CD4-positive, alpha-beta T cell (primary cell): ENCODE results near the gene RARA. TPM values are rescaled to one million over a fixed set of nuclear protein-coding genes. Genes with fewer than 3 reads are reported as not detected.

Source experiments
- ATAC-seq: fragments of 200-7000 bp; cut with Tn5 transposase; one replicate; pipeline ENCODE4 v1.10.0; 2022; ENCODE audit warnings: mild to moderate bottlenecking; ENCODE audit not compliant: poor library complexity
- CTCF ChIA-PET: fragments of 350-600 bp; sonication (Branson Sonifier 250); formaldehyde crosslinking; loops from one replicate; lab custom pipeline; 2021; ENCODE audit warnings: antibody characterized with exemption, inconsistent platforms; lab: Charles Lee
- POLR2A ChIA-PET: fragments of 350-600 bp; sonication (Branson Sonifier 250); formaldehyde crosslinking; loops from one replicate; lab custom pipeline; 2021; ENCODE audit warnings: antibody characterized with exemption, inconsistent platforms; lab: Charles Lee
- DNase-seq, 14 experiments: peaks; one replicate each; pipeline ENCODE4 v3.0.0-alpha.2; 2013 to 2020; ENCODE audit warnings: mixed read lengths in 2 of 14
- H3K27ac ChIP-seq, 2 donors: one replicate each; pipeline versions ENCODE4 v1.5.1 to v1.7.0; 2013; ENCODE audit warnings: low read length in 2 of 2, low read depth in 1 of 2, mild to moderate bottlenecking in 1 of 2
- H3K27me3 ChIP-seq, 2 experiments: 1 replicate in 1 of 2; 2 replicates in 1 of 2; pipeline versions ENCODE4 v1.6.1 to v1.7.0; 2013; ENCODE audit warnings: low read length in 2 of 2, control low read depth in 1 of 2, mild to moderate bottlenecking in 1 of 2, moderate library complexity in 1 of 2; ENCODE audit not compliant: insufficient read depth in 2 of 2, control insufficient read depth in 1 of 2
- H3K36me3 ChIP-seq: one replicate; pipeline ENCODE4 v1.6.1; 2013; ENCODE audit warnings: low read length, control low read depth; ENCODE audit not compliant: insufficient read depth
- H3K4me1 ChIP-seq: one replicate; pipeline ENCODE4 v1.6.1; 2013; ENCODE audit warnings: low read length, control low read depth; ENCODE audit not compliant: insufficient read depth
- H3K4me3 ChIP-seq: one replicate; pipeline ENCODE4 v1.5.1; 2013; ENCODE audit warnings: mild to moderate bottlenecking, low read length, moderate library complexity
- H3K9me3 ChIP-seq, 2 experiments: 1 replicate in 1 of 2; 2 replicates in 1 of 2; pipeline versions ENCODE4 v1.6.1 to v1.7.0; 2013; ENCODE audit warnings: low read length in 2 of 2, mild to moderate bottlenecking in 2 of 2, control low read depth in 1 of 2, moderate library complexity in 1 of 2; ENCODE audit not compliant: control insufficient read depth in 1 of 2, insufficient read depth in 1 of 2
- H3K27ac Mint-ChIP-seq: one replicate; pipeline ENCODE4 v1.8.0; 2020; ENCODE audit warnings: mixed read lengths
- H3K27me3 Mint-ChIP-seq: one replicate; pipeline ENCODE4 v1.8.0; 2021; ENCODE audit warnings: mixed read lengths
- H3K36me3 Mint-ChIP-seq: one replicate; pipeline ENCODE4 v1.8.0; 2021; ENCODE audit warnings: low read depth, mixed read lengths
- H3K4me1 Mint-ChIP-seq: one replicate; pipeline ENCODE4 v1.8.0; 2021; ENCODE audit warnings: low read depth, mixed read lengths
- H3K4me3 Mint-ChIP-seq: one replicate; pipeline ENCODE4 v1.8.0; 2020; ENCODE audit warnings: mild to moderate bottlenecking, mixed read lengths
- H3K9me3 Mint-ChIP-seq: one replicate; pipeline ENCODE4 v1.8.0; 2020; ENCODE audit warnings: mixed read lengths
- CTCF ChIP-seq: fragments of 200-600 bp; IDR thresholded peaks from one replicate; pipeline ENCODE4 v1.8.0; 2022; ENCODE audit warnings: antibody characterized with exemption, mild to moderate bottlenecking
- intact Hi-C, 2 experiments: fragments of 100-400 bp; cut with DNase I in 1 of 2; cut with micrococcal nuclease in 1 of 2; formaldehyde crosslinking; loops; one replicate each; pipeline versions ENCODE4 v1.15.1 to v1.9.0; 2023 to 2025; cut with DNase I, micrococcal nuclease
- total RNA-seq, 174 experiments: library from RNA in 2 of 174; stranded (reverse) in 2 of 174; gene quantifications; one replicate each; pipeline ENCODE4 v1.2.3 and lab custom pipeline; 2021 to 2026

The RARA gene
- total RNA-seq, 2 experiments from 2014 or later = 114 to 115 TPM

- peaks cover 23% of the 10 kb centered on the region for H3K4me1 ChIP-seq
- Mint-ChIP-seq H3K4me1 (peaks cover 14% of the 10 kb centered on the region), H3K27ac (no peak overlapping the region), H3K36me3 (no peaks in the 10 kb centered on the region), H3K4me3 (peak overlapping the region; percentile 71), H3K27me3 (peaks cover 17% of the 10 kb centered on the region), H3K9me3 (no peaks in the 10 kb centered on the region)
- H3K27me3 ChIP-seq = peaks cover 0 to 13% of the 10 kb centered on the region in 2 experiments
- no peak overlapping the region for H3K27ac ChIP-seq
- intact Hi-C loops = loop anchor here (5.0 to 10.0 kb wide), 3 partner anchors 39 to 114 kb away; partner anchors contain the start of gene TOP2A (in 1 of the 2)
- peak in 3 of 14 experiments; percentile 33 to 68 (median 61) for DNase-seq
- ChIA-PET POLR2A (interaction anchor here (0.9 to 1.7 kb wide), 7 partner anchors 55 to 195 kb away, joined by 3 to 6 read pairs (median 3); partner anchors contain the start of gene TOP2A), CTCF (interaction anchor here (0.6 to 2.3 kb wide), 12 partner anchors 17 to 252 kb away, joined by 3 to 16 read pairs (median 4); partner anchors contain the start of gene TOP2A)
- ATAC-seq = peak; percentile 35
- H3K36me3 ChIP-seq = no peaks in the 10 kb centered on the region
- no peak for TF ChIP-seq CTCF
- peak overlapping the region; percentile 36 for H3K4me3 ChIP-seq
- peaks cover 0 to 5% of the 10 kb centered on the region in 2 experiments for H3K9me3 ChIP-seq
These were observed 54.3 kb downstream of the RARA start for GRCh38 chr17:40363111-40363827.

GRCh38 chr17:40364121-40364861 lies 55.3 kb downstream of the RARA start, which contains the start of gene GJD3:
Gene GJD3, minus strand, starts transcription at chr17:40364737. Its CDS starts 922 bp downstream, at chr17:40363815.
- CTCF ChIA-PET = interaction anchor here (0.6 to 1.1 kb wide), 2 partner anchors 112 to 1301 kb away, joined by 3 read pairs; no protein-coding TSS in a partner anchor
- Histone ChIP-seq H3K9me3 (peaks cover 0 to 5% of the 10 kb centered on the region in 2 experiments), H3K36me3 (no peaks in the 10 kb centered on the region), H3K27me3 (peaks cover 0 to 13% of the 10 kb centered on the region in 2 experiments), H3K4me1 (peaks cover 18% of the 10 kb centered on the region), H3K27ac (no peak within 1 kb of the TSS), H3K4me3 (peak within 1 kb of the TSS; percentile 26)
- TF ChIP-seq CTCF = no peak
- peak in 1 of 14 experiments; percentile 24 for DNase-seq
- intact Hi-C loops = loop anchor here (5.0 to 10.0 kb wide), 3 partner anchors 38 to 113 kb away; partner anchors contain the start of gene TOP2A (in 1 of the 2)
- ATAC-seq = no peak
- Mint-ChIP-seq H3K9me3 (no peaks in the 10 kb centered on the region), H3K36me3 (no peaks in the 10 kb centered on the region), H3K4me3 (peak within 1 kb of the TSS; percentile 68), H3K27me3 (peaks cover 17% of the 10 kb centered on the region), H3K27ac (no peak within 1 kb of the TSS), H3K4me1 (peaks cover 9% of the 10 kb centered on the region)
- POLR2A ChIA-PET = interaction anchor here (0.7 kb wide), 1 partner anchor 74 kb away, joined by 3 read pairs; no protein-coding TSS in a partner anchor

GRCh38 chr17:40364906-40365305 lies 55.9 kb downstream of the RARA start:
- ChIA-PET POLR2A (interaction anchor here (0.6 to 0.7 kb wide), 4 partner anchors 10 to 283 kb away, joined by 3 to 4 read pairs (median 3); partner anchors contain the start of gene SMARCE1), CTCF (interaction anchor here (0.6 to 1.6 kb wide), 4 partner anchors 10 to 1301 kb away, joined by 3 to 5 read pairs (median 3); no protein-coding TSS in a partner anchor)
- H3K4me3 Mint-ChIP-seq = peak overlapping the region; percentile 68
- no peak for ATAC-seq
- H3K9me3 Mint-ChIP-seq = no peaks in the 10 kb centered on the region
- no peaks in the 10 kb centered on the region for H3K36me3 Mint-ChIP-seq
- no peak for DNase-seq
- Histone ChIP-seq H3K4me1 (peaks cover 18% of the 10 kb centered on the region), H3K4me3 (no peak overlapping the region), H3K27ac (no peak overlapping the region), H3K27me3 (peaks cover 0 to 10% of the 10 kb centered on the region in 2 experiments), H3K36me3 (no peaks in the 10 kb centered on the region), H3K9me3 (peaks cover 0 to 5% of the 10 kb centered on the region in 2 experiments)
- H3K4me1 Mint-ChIP-seq = peaks cover 9% of the 10 kb centered on the region
- intact Hi-C loops = loop anchor here (5.0 to 10.0 kb wide), 3 partner anchors 37 to 112 kb away; partner anchors contain the start of gene TOP2A (in 1 of the 2)
- H3K27me3 Mint-ChIP-seq = peaks cover 17% of the 10 kb centered on the region
- TF ChIP-seq CTCF = no peak
- H3K27ac Mint-ChIP-seq = no peak overlapping the region
